Natural killer cell (primary cell): Measurements from ENCODE around the gene MSANTD4. TPM values are rescaled to one million over a fixed set of nuclear protein-coding genes. Genes with fewer than 3 reads are reported as not detected.

ENCODE experiments used
- ATAC-seq, 3 donors: fragments of 150-1000 bp in 2 of 3; fragments of 200-7000 bp in 1 of 3; cut with Tn5 transposase; 1 replicate in 1 of 3; 2 replicates in 2 of 3; pipeline ENCODE4 v1.10.0; 2021; ENCODE audit warnings: mild to moderate bottlenecking in 2 of 3, moderate library complexity in 2 of 3
- DNase-seq, 2 donors: peaks; one replicate each; pipeline versions ENCODE4 v3.0.0 to v3.0.0-alpha.2; 2013 to 2021; ENCODE audit warnings: mixed read lengths in 1 of 2
- H3K27ac ChIP-seq: one replicate; pipeline ENCODE4 v1.5.1; 2013; ENCODE audit warnings: mild to moderate bottlenecking, low read length
- H3K27me3 ChIP-seq: one replicate; pipeline ENCODE4 v1.6.1; 2013; ENCODE audit warnings: low read length; ENCODE audit not compliant: control insufficient read depth, insufficient read depth
- H3K36me3 ChIP-seq: one replicate; pipeline ENCODE4 v1.6.1; 2013; ENCODE audit warnings: low read length; ENCODE audit not compliant: control insufficient read depth, insufficient read depth
- H3K4me1 ChIP-seq: one replicate; pipeline ENCODE4 v1.6.1; 2013; ENCODE audit warnings: low read length; ENCODE audit not compliant: control insufficient read depth, insufficient read depth
- H3K4me3 ChIP-seq: one replicate; pipeline ENCODE4 v1.5.1; 2013; ENCODE audit warnings: low read length
- H3K9me3 ChIP-seq: one replicate; pipeline ENCODE4 v1.6.1; 2013; ENCODE audit warnings: low read length; ENCODE audit not compliant: control insufficient read depth, insufficient read depth
- H3K27ac Mint-ChIP-seq, 2 donors: one replicate each; pipeline ENCODE4 v1.8.0; 2022; ENCODE audit warnings: mild to moderate bottlenecking in 2 of 2, mixed read lengths in 2 of 2, moderate library complexity in 1 of 2
- H3K27me3 Mint-ChIP-seq, 2 donors: one replicate each; pipeline ENCODE4 v1.8.0; 2022; ENCODE audit warnings: low read depth in 2 of 2, mixed read lengths in 2 of 2
- H3K36me3 Mint-ChIP-seq: one replicate; pipeline ENCODE4 v1.8.0; 2022; ENCODE audit warnings: mixed read lengths
- H3K4me1 Mint-ChIP-seq, 2 donors: one replicate each; pipeline ENCODE4 v1.8.0; 2022; ENCODE audit warnings: mixed read lengths in 2 of 2
- H3K4me3 Mint-ChIP-seq: one replicate; pipeline ENCODE4 v1.8.0; 2022; ENCODE audit warnings: mild to moderate bottlenecking, moderate library complexity, mixed read lengths
- H3K9me3 Mint-ChIP-seq, 2 donors: one replicate each; pipeline ENCODE4 v1.8.0; 2022; ENCODE audit warnings: mixed read lengths in 2 of 2
- CTCF ChIP-seq: fragments of 200-600 bp; IDR thresholded peaks from one replicate; pipeline ENCODE4 v1.8.0; 2022; ENCODE audit warnings: antibody characterized with exemption
- WGBS: methylation state at CpG from one replicate; pipeline ENCODE4 v1.1.7; 2013; ENCODE audit warnings: missing lambda C conversion rate; ENCODE audit not compliant: insufficient coverage; 5-methylcytosine and 5-hydroxymethylcytosine counted together
- intact Hi-C: fragments of 100-400 bp; cut with micrococcal nuclease; formaldehyde crosslinking; loops from one replicate; pipeline ENCODE4 v1.14.2; 2022
- total RNA-seq, 4 donors: library from RNA; stranded (reverse); fragments of 120-200 nt in 1 of 4; gene quantifications; one replicate each; pipeline versions ENCODE4 v1.2.3 to v1.2.4, GENCODE V29; 2013 to 2022

MSANTD4 gene
- total RNA-seq, 3 donors from 2014 or later (not counting 1 experiment from before 2014, with no cell fraction given), result 5.1 to 8.7 (median 7.2) TPM

- 96% methylated on average over 7 of the region's 7 CpGs for WGBS
- no peaks in the 10 kb centered on the region for H3K36me3 ChIP-seq
- H3K4me3 ChIP-seq, result peak overlapping the region; percentile 95
- H3K27ac ChIP-seq, result peak overlapping the region; percentile 73
- H3K4me3 Mint-ChIP-seq, result peak overlapping the region; percentile 97
- no peaks in the 10 kb centered on the region for H3K27me3 ChIP-seq
- peaks cover 0 to 2% of the 10 kb centered on the region in 2 donors for H3K9me3 Mint-ChIP-seq
- peaks cover 44 to 50% of the 10 kb centered on the region in 2 donors for H3K4me1 Mint-ChIP-seq
- TF ChIP-seq CTCF, result no peak
- intact Hi-C loops, result loop anchor here (1.0 to 5.0 kb wide), 2 partner anchors 53 to 1316 kb away; no protein-coding TSS in a partner anchor
- no peaks in the 10 kb centered on the region for H3K9me3 ChIP-seq
- peaks cover 16 to 26% of the 10 kb centered on the region in 2 donors for H3K27me3 Mint-ChIP-seq
- ATAC-seq (no peak), DNase-seq (peak in 1 of 2 donors; percentile 34)
- no peaks in the 10 kb centered on the region for H3K36me3 Mint-ChIP-seq
- H3K27ac Mint-ChIP-seq, result peak overlapping the region; percentile 89 to 99
- peaks cover 7% of the 10 kb centered on the region for H3K4me1 ChIP-seq
These were observed 795 bp upstream of the MSANTD4 start for GRCh38 chr11:106022795-106023275.

- Mint-ChIP-seq H3K27ac (peak overlapping the region; percentile 89 to 99), H3K4me3 (peak overlapping the region; percentile 97), H3K4me1 (peaks cover 47 to 53% of the 10 kb centered on the region in 2 donors), H3K36me3 (no peaks in the 10 kb centered on the region), H3K9me3 (peaks cover 0 to 2% of the 10 kb centered on the region in 2 donors), H3K27me3 (peaks cover 8 to 14% of the 10 kb centered on the region in 2 donors)
- no peak for ATAC-seq
- intact Hi-C loops, result loop anchor here (5.0 kb wide), 1 partner anchor 1314 kb away; no protein-coding TSS in a partner anchor
- no peak for TF ChIP-seq CTCF
- H3K9me3 ChIP-seq, result no peaks in the 10 kb centered on the region
- H3K27me3 ChIP-seq, result no peaks in the 10 kb centered on the region
- WGBS, result 13% methylated on average over 15 of the region's 18 CpGs
- H3K4me1 ChIP-seq, result peaks cover 7% of the 10 kb centered on the region
- no peaks in the 10 kb centered on the region for H3K36me3 ChIP-seq
- DNase-seq, result no peak
- H3K27ac ChIP-seq, result peak overlapping the region; percentile 73
- peak overlapping the region; percentile 95 for H3K4me3 ChIP-seq
These were observed 666 bp downstream of the MSANTD4 start for GRCh38 chr11:106021181-106021966.

- Histone ChIP-seq H3K27me3 (no peaks in the 10 kb centered on the region), H3K36me3 (peaks cover 2% of the 10 kb centered on the region), H3K4me1 (peaks cover 4% of the 10 kb centered on the region), H3K27ac (no peak overlapping the region), H3K9me3 (no peaks in the 10 kb centered on the region), H3K4me3 (no peak overlapping the region)
- Mint-ChIP-seq H3K27ac (no peak overlapping the region), H3K36me3 (no peaks in the 10 kb centered on the region), H3K27me3 (peaks cover 0 to 1% of the 10 kb centered on the region in 2 donors), H3K9me3 (no peaks in the 10 kb centered on the region), H3K4me1 (peaks cover 47 to 54% of the 10 kb centered on the region in 2 donors), H3K4me3 (no peak overlapping the region)
- intact Hi-C loops, result no loop called here
- DNase-seq (no peak), ATAC-seq (no peak)
- no peak for TF ChIP-seq CTCF
- WGBS, result 100% methylated on average over 2 of the region's 2 CpGs
These were observed 4.9 kb downstream of the MSANTD4 start for GRCh38 chr11:106017093-106017492.
